Stimulated activated CD8-positive, alpha-beta memory T cell treated with anti-CD3 and anti-CD28 coated beads, Interleukin-7, amount 100 ng/mL, for 24 hours (primary cell): ENCODE results near the gene MPDU1.
"Not testable (repeated sequence)": the region's sequence is repeated elsewhere in the genome, so short reads cannot be mapped to it uniquely, and the experiment has no call there.

Experiments used
- DNase-seq: peaks from one replicate; pipeline ENCODE4 v3.0.0-alpha.2; 2020; ENCODE audit warnings: low read depth

The MPDU1 gene

DNA sequence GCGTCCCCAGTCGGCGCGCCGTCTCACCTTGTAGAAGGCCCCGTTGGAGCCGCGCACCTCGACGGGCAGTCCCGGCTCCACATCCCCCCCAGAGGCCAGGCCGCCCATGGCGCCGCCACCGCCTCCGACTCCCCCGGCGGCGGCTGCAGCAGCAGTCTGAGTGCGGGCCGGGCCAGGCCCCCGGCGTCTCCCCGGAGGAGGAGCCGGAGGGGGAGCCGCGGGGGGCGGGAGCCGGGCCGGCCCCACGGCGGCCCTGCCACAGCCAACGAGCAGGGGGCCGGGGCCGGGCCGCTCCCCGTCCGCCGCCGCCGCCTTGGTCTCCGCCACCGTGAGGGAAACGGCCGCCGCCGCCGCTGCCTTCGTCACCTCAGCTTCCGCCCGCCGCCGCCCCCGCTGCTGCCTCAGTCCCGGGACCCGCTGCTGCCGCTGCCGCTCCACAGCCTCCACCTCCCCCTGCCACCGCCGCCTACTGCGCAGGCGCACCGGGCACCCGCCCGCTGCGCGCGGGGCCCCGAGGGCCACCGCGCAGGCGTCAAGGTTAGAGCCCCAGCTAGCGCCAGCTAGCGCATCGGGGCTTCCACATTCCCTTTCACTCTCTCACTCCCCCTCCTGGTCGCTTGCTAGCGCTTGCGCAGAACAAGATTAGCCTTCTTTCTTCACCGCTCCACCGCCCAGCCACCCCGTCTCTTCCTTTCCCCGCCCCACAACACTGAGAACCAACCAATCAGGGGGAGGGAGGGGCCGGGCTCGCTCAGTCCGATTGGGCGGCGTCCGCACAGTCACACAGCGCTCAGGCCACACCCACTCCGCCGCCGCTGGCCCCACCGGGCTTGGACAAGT is 31.0 kb downstream of the MPDU1 start, which contains the start of gene FXR2:
FXR2 (minus strand) TSS at position 473 of the 840 bp plus-strand sequence; CDS start at position 108, 365 bp downstream.
- DNase-seq: peak; percentile 98

GRCh38 chr17:7615265-7615747 is 31.7 kb downstream of the MPDU1 start:
- DNase-seq: no peak

DNA sequence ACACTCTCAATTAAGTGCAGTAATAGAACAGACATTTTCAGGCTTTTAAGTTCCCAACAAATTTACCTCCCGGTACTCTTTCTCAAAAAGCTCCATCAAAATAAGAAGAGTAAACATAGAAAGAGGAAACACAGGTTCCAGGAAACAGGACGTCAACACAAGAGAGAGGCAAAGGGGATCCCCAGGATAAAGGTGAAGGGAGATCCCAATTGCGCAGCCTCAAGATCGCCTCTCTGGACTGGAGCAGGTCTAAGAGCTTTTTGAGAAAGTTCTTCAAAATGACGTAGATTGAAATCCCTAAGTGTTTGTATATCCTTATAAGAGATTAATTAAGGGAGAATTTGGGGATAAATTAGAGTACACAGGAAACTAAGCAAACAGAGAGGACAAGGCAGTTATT is 35.0 kb downstream of the MPDU1 start:
- no peak for DNase-seq

GRCh38 chr17:7620835-7621234 is 37.2 kb downstream of the MPDU1 start:
- no peak for DNase-seq

GRCh38 chr17:7623661-7624060 is 40.0 kb downstream of the MPDU1 start:
- DNase-seq: no peak

GRCh38 chr17:7625749-7626148 is 42.1 kb downstream of the MPDU1 start:
- DNase-seq: not testable (repeated sequence)

GRCh38 chr17:7626307-7626706 is 42.7 kb downstream of the MPDU1 start:
- no peak for DNase-seq

- DNase-seq: no peak
Observed at GRCh38 chr17:7626956-7627249, 43.3 kb downstream of the MPDU1 start.

DNA sequence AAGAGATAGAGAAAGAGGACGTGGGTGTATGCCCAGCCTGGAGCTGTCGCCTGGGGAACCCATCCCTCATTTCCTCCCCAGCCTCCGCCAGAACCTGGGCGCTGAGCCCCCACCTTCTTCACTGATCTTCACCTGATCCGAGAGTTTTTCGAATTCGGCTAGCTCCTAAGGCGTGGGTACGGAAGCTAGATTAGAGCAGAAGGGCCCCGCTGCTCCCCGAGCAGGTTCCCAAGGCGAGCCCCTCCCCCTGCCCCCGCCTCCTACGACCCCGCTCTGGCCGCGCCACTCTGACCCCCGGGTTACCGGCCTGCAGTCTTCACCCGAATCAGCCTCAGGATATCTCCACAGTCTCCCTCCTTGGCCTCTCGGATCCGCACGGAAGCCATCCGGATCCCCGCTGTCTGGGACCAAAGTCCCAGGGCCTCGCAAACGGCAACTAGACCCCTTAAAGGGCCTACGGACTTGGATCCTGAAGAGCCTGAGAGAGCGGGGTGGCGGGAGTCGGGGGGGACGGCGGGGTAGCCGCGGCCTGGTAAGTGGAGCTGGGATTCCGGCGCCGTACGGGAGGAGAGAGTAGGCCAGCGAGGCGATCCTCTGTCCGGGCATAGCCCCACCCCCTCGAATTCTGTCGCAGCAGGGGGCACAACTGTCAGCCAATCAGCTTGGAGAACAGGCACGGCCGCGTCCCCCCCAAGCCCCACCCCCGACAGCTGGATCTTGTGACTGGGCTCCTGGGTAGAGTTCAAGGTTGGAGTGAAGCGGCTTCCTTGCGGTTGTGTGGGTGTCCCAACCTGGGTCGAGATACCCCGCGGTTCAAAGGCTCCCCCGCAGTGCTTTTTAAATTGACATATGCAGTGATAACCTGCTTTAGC is 43.8 kb downstream of the MPDU1 start, which contains the start of gene SAT2:
SAT2 (minus strand) TSS at position 572 of the 872 bp plus-strand sequence; CDS start at position 386, 186 bp downstream.
- peak; percentile 70 for DNase-seq

DNA sequence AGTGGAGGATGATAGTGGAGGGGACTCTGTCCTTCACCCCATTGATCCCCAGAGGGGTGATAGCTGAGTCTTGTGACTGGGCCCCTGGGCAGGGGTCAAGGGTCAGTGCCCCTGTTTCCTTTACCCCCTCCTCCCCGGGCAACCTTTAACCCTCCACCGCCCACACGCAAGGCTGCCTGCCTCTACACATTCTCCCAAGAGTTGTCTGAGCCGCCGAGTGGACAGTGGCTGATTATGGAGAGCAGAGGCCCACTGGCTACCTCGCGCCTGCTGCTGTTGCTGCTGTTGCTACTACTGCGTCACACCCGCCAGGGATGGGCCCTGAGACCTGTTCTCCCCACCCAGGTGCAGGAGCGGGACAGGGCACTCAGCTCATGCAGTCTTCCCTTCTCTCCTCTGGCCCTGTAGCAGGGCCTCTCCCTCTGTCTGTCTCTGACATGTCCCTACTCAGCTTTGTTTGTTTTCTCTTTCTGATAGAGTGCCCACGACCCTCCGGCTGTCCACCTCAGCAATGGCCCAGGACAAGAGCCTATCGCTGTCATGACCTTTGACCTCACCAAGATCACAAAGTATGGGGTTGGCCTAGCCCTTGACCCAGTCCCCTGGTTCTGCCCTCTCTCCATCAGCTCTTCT is 46.4 kb downstream of the MPDU1 start, which contains the start of gene SHBG:
SHBG (plus strand) TSS at position 197 of the 633 bp plus-strand sequence; CDS start at position 235, 38 bp downstream.
- no peak for DNase-seq

DNA sequence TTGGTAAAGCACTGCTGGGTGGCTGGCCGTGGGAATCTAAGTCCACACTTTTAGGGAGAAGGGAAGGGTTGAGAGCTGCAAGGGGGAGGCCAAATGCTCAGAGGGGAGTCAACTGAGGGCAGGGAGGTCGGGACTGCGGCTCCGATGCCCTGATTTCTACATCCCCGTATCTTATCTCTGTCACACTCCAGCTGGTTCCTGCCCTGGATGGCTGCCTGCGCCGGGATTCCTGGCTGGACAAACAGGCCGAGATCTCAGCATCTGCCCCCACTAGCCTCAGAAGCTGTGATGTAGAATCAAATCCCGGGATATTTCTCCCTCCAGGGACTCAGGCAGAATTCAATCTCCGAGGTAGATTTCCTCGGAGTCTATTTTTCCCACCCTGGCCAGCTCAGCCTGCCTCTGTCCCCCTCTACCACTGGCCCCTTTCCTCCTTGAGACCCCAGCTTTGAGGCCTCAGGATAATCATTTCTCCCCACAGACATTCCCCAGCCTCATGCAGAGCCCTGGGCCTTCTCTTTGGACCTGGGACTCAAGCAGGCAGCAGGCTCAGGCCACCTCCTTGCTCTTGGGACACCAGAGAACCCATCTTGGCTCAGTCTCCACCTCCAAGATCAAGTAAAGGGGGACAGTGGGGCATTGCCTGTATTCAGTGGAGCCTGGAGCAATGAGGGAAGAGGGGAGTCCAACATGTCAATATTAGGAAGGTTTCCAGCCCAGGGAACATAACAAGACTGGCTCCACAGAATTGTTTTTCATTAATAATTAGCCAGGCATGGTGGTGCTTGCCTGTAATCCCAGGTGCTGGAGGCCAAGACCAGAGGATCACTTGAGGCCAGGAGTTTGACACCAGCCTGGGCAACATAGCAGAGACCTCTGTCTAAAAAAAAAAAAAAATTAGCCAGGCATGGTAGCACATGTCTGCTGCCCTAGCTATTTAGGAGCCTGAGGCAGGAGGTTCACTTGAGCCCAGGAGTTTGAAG is 48.0 kb downstream of the MPDU1 start:
- no peak for DNase-seq

- DNase-seq: no peak
Observed at GRCh38 chr17:7632492-7632894, 48.8 kb downstream of the MPDU1 start.

DNA sequence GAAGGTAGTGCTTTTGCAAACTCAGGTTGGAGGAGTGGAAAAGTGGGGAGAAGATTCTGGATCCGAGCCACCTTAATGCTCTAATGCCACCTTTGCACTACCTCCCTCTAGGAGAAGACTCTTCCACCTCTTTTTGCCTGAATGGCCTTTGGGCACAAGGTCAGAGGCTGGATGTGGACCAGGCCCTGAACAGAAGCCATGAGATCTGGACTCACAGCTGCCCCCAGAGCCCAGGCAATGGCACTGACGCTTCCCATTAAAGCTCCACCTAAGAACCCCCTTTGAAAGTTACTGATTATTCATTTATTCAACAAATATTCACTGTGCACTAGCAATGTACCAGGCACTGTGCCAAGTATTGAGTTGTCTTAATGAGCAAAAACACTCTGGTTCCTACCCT is 49.4 kb downstream of the MPDU1 start:
- DNase-seq: no peak

DNA sequence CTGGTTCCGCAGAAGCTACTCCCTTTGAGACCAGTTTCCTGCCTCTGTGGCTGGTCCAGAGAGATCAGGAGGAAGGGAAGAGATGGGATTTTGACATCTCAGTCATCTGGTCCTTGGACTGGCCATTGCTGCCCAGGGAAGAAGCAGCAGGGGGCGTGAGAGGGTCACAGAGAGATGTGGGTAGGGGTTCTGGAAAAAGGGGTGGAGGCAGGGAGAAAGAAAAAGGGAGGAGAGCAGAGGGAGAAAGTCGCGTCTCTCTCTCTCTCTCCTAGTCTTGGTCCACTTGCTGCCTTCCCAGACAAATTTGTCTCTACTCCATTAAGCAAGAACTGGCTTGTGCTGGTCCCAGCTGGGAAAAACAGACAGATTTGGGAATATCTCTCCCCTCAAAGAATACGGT is 50.7 kb downstream of the MPDU1 start:
- no peak for DNase-seq

DNA sequence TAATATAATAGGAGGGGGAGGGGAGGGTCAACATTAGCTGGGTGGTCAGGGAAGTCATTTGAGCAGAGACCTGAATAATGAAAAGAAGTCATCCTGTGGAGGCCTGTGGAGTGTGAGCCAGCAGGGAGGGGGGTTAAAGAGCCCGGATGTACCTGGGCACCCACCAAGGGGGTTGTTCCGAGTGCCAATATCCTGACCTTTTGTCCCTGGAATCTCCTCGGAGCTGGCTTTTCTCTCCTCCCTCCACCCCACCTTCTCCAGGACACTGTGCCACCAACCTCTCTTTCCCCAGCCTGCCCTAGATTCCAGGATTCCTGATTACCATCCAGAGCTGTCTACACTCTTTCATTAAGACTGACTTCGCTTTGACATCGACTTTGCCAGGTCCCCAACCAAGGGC is 52.5 kb downstream of the MPDU1 start:
- no peak for DNase-seq
